CD4-positive, alpha-beta memory T cell (primary cell): ENCODE data around the gene SHC4. TPM values are rescaled to one million over a fixed set of nuclear protein-coding genes. Genes with fewer than 3 reads are reported as not detected.

ENCODE experiments used
- CTCF ChIA-PET: fragments of 350-600 bp; sonication (Branson Sonifier 250); formaldehyde crosslinking; loops from one replicate; lab custom pipeline; 2021; ENCODE audit warnings: inconsistent platforms; ENCODE audit not compliant: partially characterized antibody; lab: Charles Lee
- POLR2A ChIA-PET: fragments of 350-600 bp; sonication (Branson Sonifier 250); formaldehyde crosslinking; loops from one replicate; lab custom pipeline; 2021; ENCODE audit not compliant: partially characterized antibody; lab: Charles Lee
- DNase-seq, 5 donors: peaks; one replicate each; pipeline versions ENCODE4 v3.0.0 to v3.0.0-alpha.2; 2020 to 2022; ENCODE audit warnings: mixed read lengths in 1 of 5
- H3K27ac ChIP-seq: one replicate; pipeline ENCODE4 v1.7.0; 2013; ENCODE audit warnings: low read depth, low read length
- H3K27me3 ChIP-seq: 2 replicates; pipeline ENCODE4 v1.7.0; 2013; ENCODE audit warnings: mild to moderate bottlenecking, low read length, moderate library complexity; ENCODE audit not compliant: insufficient read depth
- H3K36me3 ChIP-seq: 2 replicates; pipeline ENCODE4 v1.7.0; 2013; ENCODE audit warnings: mild to moderate bottlenecking, low read length, moderate library complexity; ENCODE audit not compliant: insufficient read depth
- H3K4me1 ChIP-seq: 2 replicates; pipeline ENCODE4 v1.7.0; 2013; ENCODE audit warnings: mild to moderate bottlenecking, low read length, moderate library complexity; ENCODE audit not compliant: insufficient read depth
- H3K4me3 ChIP-seq, 2 donors: one replicate each; pipeline ENCODE4 v1.7.0; 2013; ENCODE audit warnings: low read length in 2 of 2, mild to moderate bottlenecking in 1 of 2
- H3K9me3 ChIP-seq, 2 donors: one replicate each; pipeline ENCODE4 v1.7.0; 2013; ENCODE audit warnings: low read length in 2 of 2, control low read depth in 1 of 2; ENCODE audit not compliant: control insufficient read depth in 1 of 2
- H3K27ac Mint-ChIP-seq, 7 donors: one replicate each; pipeline ENCODE4 v1.8.0; 2020 to 2021; ENCODE audit warnings: mixed read lengths in 7 of 7, mild to moderate bottlenecking in 6 of 7, inconsistent platforms in 3 of 7, moderate library complexity in 3 of 7
- H3K27me3 Mint-ChIP-seq, 2 donors: one replicate each; pipeline ENCODE4 v1.8.0; 2020 to 2021; ENCODE audit warnings: mixed read lengths in 2 of 2
- H3K36me3 Mint-ChIP-seq, 2 donors: one replicate each; pipeline ENCODE4 v1.8.0; 2020 to 2021; ENCODE audit warnings: mixed read lengths in 2 of 2, inconsistent platforms in 1 of 2, mild to moderate bottlenecking in 1 of 2
- H3K4me1 Mint-ChIP-seq, 4 donors: one replicate each; pipeline ENCODE4 v1.8.0; 2020 to 2021; ENCODE audit warnings: mixed read lengths in 4 of 4, mild to moderate bottlenecking in 1 of 4
- H3K4me3 Mint-ChIP-seq, 8 donors: one replicate each; pipeline ENCODE4 v1.8.0; 2020 to 2021; ENCODE audit warnings: mixed read lengths in 8 of 8, mild to moderate bottlenecking in 7 of 8, moderate library complexity in 6 of 8, inconsistent platforms in 3 of 8
- H3K9me3 Mint-ChIP-seq, 8 donors: one replicate each; pipeline ENCODE4 v1.8.0; 2020 to 2021; ENCODE audit warnings: mixed read lengths in 8 of 8, mild to moderate bottlenecking in 5 of 8, inconsistent platforms in 3 of 8, moderate library complexity in 1 of 8
- intact Hi-C: fragments of 100-400 bp; cut with micrococcal nuclease; formaldehyde crosslinking; loops from one replicate; pipeline ENCODE4 v1.15.1; 2023
- polyA plus RNA-seq, 2 donors: library from polyadenylated mRNA; unstranded; fragments of 300-500 nt; fragmentation: Illumina TruSeq; gene quantifications; one replicate each; pipeline ENCODE4 v1.2.3, GENCODE V29; 2021
- total RNA-seq, 2 experiments: library from RNA; stranded (reverse); gene quantifications; one replicate each; pipeline ENCODE4 v1.2.3, GENCODE V29; 2021

Gene SHC4, protein sequence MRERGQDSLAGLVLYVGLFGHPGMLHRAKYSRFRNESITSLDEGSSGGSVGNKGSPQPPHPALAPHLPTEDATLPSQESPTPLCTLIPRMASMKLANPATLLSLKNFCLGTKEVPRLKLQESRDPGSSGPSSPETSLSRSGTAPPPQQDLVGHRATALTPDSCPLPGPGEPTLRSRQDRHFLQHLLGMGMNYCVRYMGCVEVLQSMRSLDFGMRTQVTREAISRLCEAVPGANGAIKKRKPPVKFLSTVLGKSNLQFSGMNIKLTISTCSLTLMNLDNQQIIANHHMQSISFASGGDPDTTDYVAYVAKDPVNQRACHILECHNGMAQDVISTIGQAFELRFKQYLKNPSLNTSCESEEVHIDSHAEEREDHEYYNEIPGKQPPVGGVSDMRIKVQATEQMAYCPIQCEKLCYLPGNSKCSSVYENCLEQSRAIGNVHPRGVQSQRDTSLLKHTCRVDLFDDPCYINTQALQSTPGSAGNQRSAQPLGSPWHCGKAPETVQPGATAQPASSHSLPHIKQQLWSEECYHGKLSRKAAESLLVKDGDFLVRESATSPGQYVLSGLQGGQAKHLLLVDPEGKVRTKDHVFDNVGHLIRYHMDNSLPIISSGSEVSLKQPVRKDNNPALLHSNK
- total RNA-seq (under 1 TPM; 0.28 to 0.29 TPM), polyA plus RNA-seq (not detected)

DNA sequence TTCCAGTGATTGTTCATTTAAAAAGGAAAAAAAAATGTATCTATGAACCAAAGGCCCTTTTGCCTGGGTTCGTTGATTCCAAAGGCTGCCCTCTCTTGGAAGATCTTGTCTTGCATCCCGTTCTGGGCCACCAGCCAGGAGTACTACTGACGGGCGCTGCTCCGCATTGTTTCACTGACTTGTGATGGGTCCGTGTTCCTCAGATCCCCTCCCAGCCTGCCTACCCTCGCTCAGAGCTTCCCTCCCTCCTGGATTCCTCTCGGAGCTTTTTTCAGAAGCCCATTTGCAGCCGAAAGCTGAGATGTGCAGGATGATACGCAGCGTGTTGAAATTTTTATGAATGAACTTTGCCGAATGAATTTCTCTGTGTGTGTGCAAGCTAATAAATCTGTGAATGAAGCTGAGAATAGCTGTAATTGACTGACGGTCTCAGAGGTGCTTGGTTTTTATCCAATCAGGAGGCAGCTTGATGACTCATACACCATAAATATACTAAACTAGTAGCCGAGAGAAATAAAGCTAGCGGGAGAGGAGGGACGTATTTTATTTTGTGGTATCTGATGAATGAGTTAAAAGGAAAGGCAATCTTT is at the start of gene SHC4:
Gene SHC4 (minus strand): TSS at position 396 of the 590 bp plus-strand sequence. CDS start 904 bp downstream, outside the sequence.
- Histone ChIP-seq H3K4me1 (peaks cover 24% of the 10 kb centered on the region), H3K27ac (no peak within 1 kb of the TSS), H3K9me3 (no peaks in the 10 kb centered on the region), H3K36me3 (no peaks in the 10 kb centered on the region), H3K4me3 (peak within 1 kb of the TSS; percentile 32 to 52), H3K27me3 (peaks cover 12% of the 10 kb centered on the region)
- Mint-ChIP-seq H3K4me1 (peaks cover 17 to 26% (median 22%) of the 10 kb centered on the region in 4 donors), H3K27me3 (peaks cover 22 to 30% of the 10 kb centered on the region in 2 donors), H3K9me3 (peaks cover 0 to 2% (median 0%) of the 10 kb centered on the region in 8 donors), H3K36me3 (no peaks in the 10 kb centered on the region), H3K4me3 (peak within 1 kb of the TSS; percentile 78 to 89 (median 82)), H3K27ac (peak within 1 kb of the TSS in 1 of 7 donors; percentile 19)
- POLR2A ChIA-PET: interaction anchor here (1.7 to 1.9 kb wide), 2 partner anchors 12 to 86 kb away, joined by 5 to 6 read pairs; partner anchors contain the start of gene EID1
- intact Hi-C loops: no loop called here
- CTCF ChIA-PET: interaction anchor here (1.0 to 6.0 kb wide), 3 partner anchors 9 to 102 kb away, joined by 3 to 68 read pairs (median 4); no protein-coding TSS in a partner anchor
- peak; percentile 21 to 42 (median 29) for DNase-seq

DNA sequence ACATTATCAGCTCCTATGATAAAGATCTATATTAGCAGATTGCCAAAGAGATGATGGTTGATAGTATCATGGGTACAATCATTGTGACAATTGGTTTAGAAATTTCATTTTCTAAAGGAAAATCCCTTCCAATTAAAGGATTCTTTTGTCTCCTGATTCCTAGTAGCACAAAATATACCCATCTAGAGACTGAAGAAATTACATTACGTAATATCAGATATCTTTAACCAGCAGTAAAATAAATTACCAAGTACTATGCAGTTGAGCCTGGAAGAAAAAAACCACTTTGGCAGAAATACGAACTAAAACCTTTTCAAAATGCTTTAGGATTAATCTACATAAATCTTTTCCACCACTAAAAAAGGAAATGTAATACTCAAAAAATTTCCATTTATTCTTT is 35.6 kb upstream of the SHC4 start:
- Mint-ChIP-seq H3K36me3 (peaks cover 60 to 79% of the 10 kb centered on the region in 2 donors), H3K27ac (no peak overlapping the region), H3K27me3 (no peaks in the 10 kb centered on the region), H3K4me3 (no peak overlapping the region), H3K9me3 (peaks cover 0 to 3% (median 0%) of the 10 kb centered on the region in 8 donors), H3K4me1 (peaks cover 0 to 3% (median 0%) of the 10 kb centered on the region in 4 donors)
- Histone ChIP-seq H3K27me3 (no peaks in the 10 kb centered on the region), H3K27ac (no peak overlapping the region), H3K4me3 (no peak overlapping the region), H3K36me3 (peaks cover 32% of the 10 kb centered on the region), H3K4me1 (no peaks in the 10 kb centered on the region), H3K9me3 (no peaks in the 10 kb centered on the region)
- CTCF ChIA-PET: interaction anchor here (1.6 kb wide), 1 partner anchor 24 kb away, joined by 4 read pairs; no protein-coding TSS in a partner anchor
- POLR2A ChIA-PET: no interaction called here
- intact Hi-C loops: no loop called here
- no peak for DNase-seq

DNA sequence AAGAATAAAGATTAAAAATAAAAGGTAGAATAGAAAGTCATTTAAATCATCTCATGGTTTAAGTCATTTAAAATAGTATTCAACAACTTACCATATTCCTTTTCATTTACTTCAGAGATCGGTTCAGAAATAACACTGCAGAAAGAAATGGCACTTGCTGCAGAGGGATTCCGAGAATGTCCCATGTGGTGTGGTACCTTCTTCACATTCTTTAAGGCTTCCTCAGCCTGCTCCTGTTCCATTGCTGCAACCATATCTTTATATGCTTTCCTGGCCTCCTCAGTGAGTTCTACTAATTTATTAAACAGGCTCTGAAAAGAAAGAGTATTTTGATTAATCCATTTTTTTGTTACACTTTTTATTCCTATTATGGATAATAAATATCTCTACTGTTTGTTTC is 32.6 kb upstream of the SHC4 start:
- CTCF ChIA-PET: no interaction called here
- no peak overlapping the region for H3K4me3 Mint-ChIP-seq

DNA sequence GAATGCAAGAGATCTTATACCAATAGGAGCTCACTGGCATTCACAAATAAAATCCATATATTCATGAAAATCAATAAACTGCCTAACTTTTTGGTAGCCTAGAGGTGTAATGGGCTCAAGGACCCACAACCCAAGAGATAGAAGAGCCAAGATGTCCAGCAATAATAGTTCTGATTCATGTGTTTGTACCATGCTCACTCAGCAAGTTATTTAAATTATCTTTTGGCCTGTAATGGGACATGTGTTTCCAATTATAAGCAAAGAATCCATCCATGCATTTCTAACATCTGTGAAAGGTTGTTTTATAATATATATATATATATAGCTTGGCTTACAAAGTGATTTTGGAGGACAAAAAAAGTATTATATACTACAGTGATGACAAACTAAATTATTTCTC is 29.7 kb upstream of the SHC4 start:
- no peaks in the 10 kb centered on the region for H3K9me3 Mint-ChIP-seq
- no peak for DNase-seq
- ChIA-PET CTCF (interaction anchor here (0.7 to 3.0 kb wide), 2 partner anchors 17 to 132 kb away, joined by 3 to 23 read pairs; no protein-coding TSS in a partner anchor), POLR2A (no interaction called here)
- no peak overlapping the region for H3K4me3 Mint-ChIP-seq
- H3K27me3 ChIP-seq: no peaks in the 10 kb centered on the region
- H3K4me1 ChIP-seq: no peaks in the 10 kb centered on the region
- intact Hi-C loops: no loop called here
- no peak overlapping the region for H3K4me3 ChIP-seq
- peaks cover 55 to 68% of the 10 kb centered on the region in 2 donors for H3K36me3 Mint-ChIP-seq
- no peaks in the 10 kb centered on the region for H3K27me3 Mint-ChIP-seq
- peaks cover 41% of the 10 kb centered on the region for H3K36me3 ChIP-seq
- H3K27ac Mint-ChIP-seq: no peak overlapping the region
- no peak overlapping the region for H3K27ac ChIP-seq
- peaks cover 0 to 1% (median 0%) of the 10 kb centered on the region in 4 donors for H3K4me1 Mint-ChIP-seq
- H3K9me3 ChIP-seq: no peaks in the 10 kb centered on the region

More for the DNA sequence above, 32.6 kb upstream of the SHC4 start:
- H3K27ac Mint-ChIP-seq: no peak overlapping the region
- H3K27ac ChIP-seq: no peak overlapping the region
- no peak overlapping the region for H3K4me3 ChIP-seq
- H3K9me3 Mint-ChIP-seq: no peaks in the 10 kb centered on the region
- H3K4me1 ChIP-seq: no peaks in the 10 kb centered on the region
- H3K9me3 ChIP-seq: no peaks in the 10 kb centered on the region
- peaks cover 64 to 85% of the 10 kb centered on the region in 2 donors for H3K36me3 Mint-ChIP-seq
- POLR2A ChIA-PET: no interaction called here
- H3K27me3 Mint-ChIP-seq: no peaks in the 10 kb centered on the region
- H3K27me3 ChIP-seq: no peaks in the 10 kb centered on the region
- H3K36me3 ChIP-seq: peaks cover 45% of the 10 kb centered on the region
- intact Hi-C loops: no loop called here
- peaks cover 0 to 3% (median 0%) of the 10 kb centered on the region in 4 donors for H3K4me1 Mint-ChIP-seq
- DNase-seq: no peak

DNA sequence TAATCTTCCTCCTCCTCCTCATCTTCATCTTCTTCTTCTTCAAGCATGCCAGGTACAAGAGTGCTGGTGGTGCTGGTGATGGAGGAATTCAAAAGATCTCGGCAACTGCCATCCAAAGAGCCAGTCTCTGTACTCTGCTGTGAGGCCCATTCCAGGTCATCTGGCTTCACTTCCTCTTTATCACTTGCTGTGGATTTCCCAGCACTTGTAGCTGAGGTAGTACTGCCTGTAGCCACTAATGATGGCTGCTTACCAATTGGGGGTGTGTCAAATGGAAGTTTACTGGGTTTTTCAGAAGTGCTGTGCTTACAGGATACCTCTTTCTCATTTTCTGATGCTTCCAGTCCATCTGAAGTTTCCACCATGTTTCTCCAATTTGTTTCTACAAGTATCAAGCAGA is 28.8 kb upstream of the SHC4 start:
- no peaks in the 10 kb centered on the region for H3K27me3 Mint-ChIP-seq

DNA sequence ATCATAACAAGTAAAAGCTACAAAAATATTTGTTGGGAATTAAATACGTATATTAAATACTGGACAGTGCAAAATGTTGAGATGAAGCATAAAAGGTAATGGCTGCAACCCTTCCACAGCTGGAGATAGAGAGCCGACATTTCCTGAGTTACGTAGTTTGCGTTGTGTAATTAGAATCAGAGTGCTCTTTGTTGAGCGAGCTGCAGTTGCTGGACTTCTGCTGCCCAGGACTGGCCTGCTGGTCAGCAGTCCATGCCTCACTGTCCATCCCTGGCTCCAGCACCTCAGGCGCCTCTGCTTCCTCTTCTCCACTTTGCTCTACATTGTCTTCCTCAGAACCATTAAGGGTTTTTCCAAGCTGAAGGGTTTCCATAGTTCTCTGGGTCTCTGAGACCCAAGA is 28.4 kb upstream of the SHC4 start:
- no peaks in the 10 kb centered on the region for H3K4me1 ChIP-seq
- H3K36me3 ChIP-seq: peaks cover 39% of the 10 kb centered on the region
- H3K9me3 Mint-ChIP-seq: no peaks in the 10 kb centered on the region
- intact Hi-C loops: no loop called here
- peaks cover 0 to 1% (median 0%) of the 10 kb centered on the region in 4 donors for H3K4me1 Mint-ChIP-seq
- ChIA-PET CTCF (interaction anchor here (1.0 kb wide), 2 partner anchors 16 kb away, joined by 4 read pairs; no protein-coding TSS in a partner anchor), POLR2A (no interaction called here)
- no peaks in the 10 kb centered on the region for H3K9me3 ChIP-seq
- H3K27me3 ChIP-seq: no peaks in the 10 kb centered on the region
- peak overlapping the region in 1 of 7 donors; percentile 31 for H3K27ac Mint-ChIP-seq
- no peak overlapping the region for H3K4me3 Mint-ChIP-seq
- no peak overlapping the region for H3K4me3 ChIP-seq
- no peaks in the 10 kb centered on the region for H3K27me3 Mint-ChIP-seq
- peaks cover 48 to 60% of the 10 kb centered on the region in 2 donors for H3K36me3 Mint-ChIP-seq
- H3K27ac ChIP-seq: no peak overlapping the region
- no peak for DNase-seq

More for the DNA sequence above, 28.8 kb upstream of the SHC4 start:
- intact Hi-C loops: no loop called here
- POLR2A ChIA-PET: no interaction called here
- no peaks in the 10 kb centered on the region for H3K27me3 ChIP-seq
- H3K4me3 ChIP-seq: no peak overlapping the region
- CTCF ChIA-PET: interaction anchor here (1.0 kb wide), 1 partner anchor 17 kb away, joined by 4 read pairs; no protein-coding TSS in a partner anchor
- no peaks in the 10 kb centered on the region for H3K9me3 Mint-ChIP-seq
- DNase-seq: no peak
- H3K36me3 Mint-ChIP-seq: peaks cover 53 to 65% of the 10 kb centered on the region in 2 donors
- H3K27ac ChIP-seq: no peak overlapping the region
- peaks cover 0 to 1% (median 0%) of the 10 kb centered on the region in 4 donors for H3K4me1 Mint-ChIP-seq
- H3K27ac Mint-ChIP-seq: peak overlapping the region in 2 of 7 donors; percentile 31 to 59
- H3K9me3 ChIP-seq: no peaks in the 10 kb centered on the region
- H3K4me1 ChIP-seq: no peaks in the 10 kb centered on the region
- H3K36me3 ChIP-seq: peaks cover 41% of the 10 kb centered on the region
- H3K4me3 Mint-ChIP-seq: no peak overlapping the region
